Neural cell (in vitro differentiated cells): ENCODE data around the gene HSPB2.

Experiments
- CTCF ChIP-seq: fragments of 450-650 bp; IDR thresholded peaks from 2 replicates; pipeline ENCODE4 v1.5.1; 2014; ENCODE audit warnings: antibody characterized with exemption, mild to moderate bottlenecking, moderate library complexity; ENCODE audit not compliant: poor library complexity, severe bottlenecking
- EZH2 ChIP-seq: fragments of 200-600, 300-800 bp; shearing (Covaris generic), sonication (generic); IDR thresholded peaks from 2 replicates; pipeline ENCODE4 v1.6.1; 2014; ENCODE audit warnings: antibody characterized with exemption, low read length, borderline replicate concordance, mild to moderate bottlenecking; ENCODE audit not compliant: insufficient read depth, poor library complexity, severe bottlenecking
- RAD21 ChIP-seq: fragments of 450-650 bp; conservative IDR thresholded peaks from 2 replicates; pipeline ENCODE4 v1.6.1; 2014; ENCODE audit warnings: antibody characterized with exemption, mild to moderate bottlenecking, moderate library complexity
- TAF1 ChIP-seq: IDR thresholded peaks from 2 replicates; pipeline ENCODE4 v1.6.1; 2012; ENCODE audit warnings: low read depth

GRCh38 chr11:111945198-111945597 is 32.7 kb downstream of the HSPB2 start:
- TF ChIP-seq CTCF (no peak), TAF1 (no peak), EZH2 (no peak), RAD21 (no peak)
